A549 treated with AZD9567 at 1 μM for 4 hours (cell line): Measurements from ENCODE around the gene F2R. TPM values are rescaled to one million over a fixed set of nuclear protein-coding genes. Genes with fewer than 3 reads are reported as not detected.

Experiments used
- total RNA-seq: library from RNA; stranded (reverse); fragments of 200-300 nt; extraction: Qiagen RNA extraction; gene quantifications from 5 replicates; pipeline ENCODE4 v1.2.3, GENCODE V29; 2022; ENCODE audit not compliant: insufficient read depth

The F2R gene
- 34.7 to 50.8 TPM (median 47.7 TPM) in 5 replicates for total RNA-seq

GRCh38 chr5:76715736-76716455 is at the start of gene F2R:
Gene F2R (plus strand): TSS chr5:76716126. CDS start chr5:76716308, 182 bp downstream.

Other genes with a start within 250 kb of the F2R start
- 2.7 to 5.6 TPM (median 2.8 TPM) in 5 replicates for gene F2RL2, start 92.7 kb upstream of the F2R start, total RNA-seq
- 244 to 323 TPM (median 262 TPM) in 5 replicates for gene F2RL1, start 102.9 kb downstream of the F2R start, total RNA-seq
- not detected in 5 replicates for gene S100Z, start 133.9 kb downstream of the F2R start, total RNA-seq
- 0.08 to 0.17 TPM (median 0.12 TPM) in 3 of 5 replicates, not detected in the others for gene CRHBP, start 236.9 kb downstream of the F2R start, total RNA-seq